ENCODE measurements around the gene MAPKBP1.

- no peak for TF ChIP-seq CTCF (conservative IDR thresholded peaks at IDR 0.05; ENCODE audit: low read length)
- TF ChIP-seq EZH2phosphoT487 (IDR thresholded peaks at IDR 0.05; ENCODE audit: borderline replicate concordance, low read depth, low read length), result no peak
Observed at GRCh38 chr15:41756198-41756597, 18.1 kb upstream of the MAPKBP1 start.
